HG03571 (cell line): ENCODE data around the gene AGBL5.

Experiments
- ATAC-seq: cut with Tn5 transposase; IDR thresholded peaks from one replicate; pipeline ENCODE4 v1.9.1; 2021; ENCODE audit not compliant: unreplicated experiment

Gene AGBL5

DNA sequence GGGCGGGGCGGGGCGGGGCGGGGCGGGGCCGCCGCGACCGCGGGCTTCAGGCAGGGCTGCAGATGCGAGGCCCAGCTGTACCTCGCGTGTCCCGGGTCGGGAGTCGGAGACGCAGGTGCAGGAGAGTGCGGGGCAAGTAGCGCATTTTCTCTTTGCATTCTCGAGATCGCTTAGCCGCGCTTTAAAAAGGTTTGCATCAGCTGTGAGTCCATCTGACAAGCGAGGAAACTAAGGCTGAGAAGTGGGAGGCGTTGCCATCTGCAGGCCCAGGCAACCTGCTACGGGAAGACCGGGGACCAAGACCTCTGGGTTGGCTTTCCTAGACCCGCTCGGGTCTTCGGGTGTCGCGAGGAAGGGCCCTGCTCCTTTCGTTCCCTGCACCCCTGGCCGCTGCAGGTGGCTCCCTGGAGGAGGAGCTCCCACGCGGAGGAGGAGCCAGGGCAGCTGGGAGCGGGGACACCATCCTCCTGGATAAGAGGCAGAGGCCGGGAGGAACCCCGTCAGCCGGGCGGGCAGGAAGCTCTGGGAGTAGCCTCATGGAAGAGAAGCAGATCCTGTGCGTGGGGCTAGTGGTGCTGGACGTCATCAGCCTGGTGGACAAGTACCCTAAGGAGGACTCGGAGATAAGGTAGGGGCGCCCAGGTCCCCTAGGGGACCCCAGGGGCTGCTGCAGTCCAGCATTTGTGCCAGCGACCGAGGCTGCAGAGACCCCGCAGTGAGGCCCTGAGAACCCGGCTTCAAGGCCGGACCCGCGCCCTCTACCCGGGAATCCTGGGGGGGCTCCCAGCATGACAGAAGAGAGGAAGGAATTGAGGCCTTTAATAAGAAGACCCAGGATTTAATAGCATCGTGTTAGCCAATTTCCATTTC lies 35.5 kb downstream of the AGBL5 start, which contains the start of gene KHK:
Gene KHK, plus strand, starts transcription at position 49 of the 870 bp plus-strand sequence. Its CDS starts 488 bp downstream, at position 537.
- no peak for ATAC-seq

- no peak for ATAC-seq
These were observed 36.4 kb downstream of the AGBL5 start for GRCh38 chr2:27087823-27088410.

- ATAC-seq: no peak
These were observed 37.2 kb downstream of the AGBL5 start for GRCh38 chr2:27088634-27089033.

DNA sequence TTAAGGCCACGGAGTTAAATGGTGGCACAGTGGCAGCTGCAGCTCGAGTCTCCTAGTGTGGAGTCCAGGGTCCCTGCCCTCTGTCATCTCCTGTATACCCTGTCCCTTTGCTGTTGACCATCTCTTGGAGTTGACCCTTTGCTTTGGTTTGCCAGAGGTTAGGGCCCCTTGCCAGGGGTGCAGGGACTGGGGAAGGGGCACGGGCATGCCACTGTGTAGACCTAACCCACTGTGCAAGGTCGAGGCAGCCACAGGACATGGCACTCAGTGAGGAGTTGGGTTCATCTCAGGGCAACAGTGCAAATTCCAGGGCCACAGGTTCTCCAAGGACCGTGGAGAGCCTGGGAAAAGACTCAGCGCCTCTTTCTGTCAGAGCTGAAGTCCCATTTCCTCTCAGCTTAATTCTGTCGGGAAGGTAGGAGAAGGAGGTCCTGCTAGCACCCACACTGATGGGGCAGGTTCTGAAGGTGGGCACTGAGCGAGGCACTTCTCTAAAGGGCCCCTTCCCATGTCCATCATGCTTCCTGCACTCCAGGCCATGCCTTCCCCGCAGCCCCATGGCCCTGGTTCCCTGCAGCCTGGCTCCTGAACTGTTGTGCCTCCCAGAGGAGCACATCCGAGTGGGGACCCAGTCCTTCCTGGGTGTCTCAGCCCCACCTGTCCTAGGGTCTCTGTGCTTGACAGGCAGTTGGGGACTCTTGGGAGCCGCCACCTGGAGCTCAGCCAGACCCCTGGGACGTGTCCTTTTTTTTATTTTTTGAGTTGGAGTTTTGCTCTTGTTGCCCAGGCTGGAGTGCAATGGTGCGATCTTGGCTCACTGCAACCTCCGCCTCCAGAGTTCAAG lies 37.9 kb downstream of the AGBL5 start:
- ATAC-seq: no peak

DNA sequence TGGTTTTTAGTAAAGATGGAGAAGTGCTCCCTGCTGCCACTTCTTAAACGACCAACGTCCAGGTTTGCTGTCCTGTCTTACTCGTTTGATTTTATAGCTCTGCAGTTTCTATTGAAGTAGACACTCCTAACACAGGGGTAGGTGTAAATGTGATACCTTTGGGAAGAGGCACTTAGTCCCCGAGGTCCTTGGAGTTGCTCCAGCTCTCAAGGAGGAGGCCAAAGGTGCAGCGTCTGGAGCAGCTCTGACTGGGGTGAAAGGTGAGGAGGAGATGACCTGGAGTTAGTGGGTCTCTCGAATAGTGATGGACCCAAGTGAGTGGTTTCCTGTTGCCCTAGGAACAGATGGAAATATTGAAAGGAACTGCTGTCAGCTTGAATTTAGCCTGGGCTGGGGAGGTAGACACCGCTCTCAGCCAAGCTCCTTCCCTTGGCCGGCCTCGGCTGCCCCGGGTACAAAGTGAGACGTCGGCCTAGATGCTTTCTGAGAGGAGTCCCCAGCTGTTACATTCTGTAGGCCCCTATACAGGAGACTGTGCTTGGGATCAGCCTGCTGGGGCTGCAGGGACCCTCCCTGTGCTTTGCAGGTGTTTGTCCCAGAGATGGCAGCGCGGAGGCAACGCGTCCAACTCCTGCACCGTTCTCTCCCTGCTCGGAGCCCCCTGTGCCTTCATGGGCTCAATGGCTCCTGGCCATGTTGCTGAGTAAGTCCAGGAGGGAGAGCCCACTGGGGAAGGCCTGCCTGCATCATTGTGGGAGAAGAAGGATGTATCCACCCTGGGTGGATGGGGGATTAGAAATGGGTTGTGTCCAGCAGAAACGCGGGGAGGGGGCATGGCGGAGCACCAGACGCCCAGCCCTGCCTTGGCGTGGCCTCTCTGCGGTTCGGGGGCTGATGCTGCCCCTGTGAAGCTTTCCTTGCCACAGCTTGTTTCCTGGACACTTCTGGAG lies 40.6 kb downstream of the AGBL5 start:
- ATAC-seq: no peak

DNA sequence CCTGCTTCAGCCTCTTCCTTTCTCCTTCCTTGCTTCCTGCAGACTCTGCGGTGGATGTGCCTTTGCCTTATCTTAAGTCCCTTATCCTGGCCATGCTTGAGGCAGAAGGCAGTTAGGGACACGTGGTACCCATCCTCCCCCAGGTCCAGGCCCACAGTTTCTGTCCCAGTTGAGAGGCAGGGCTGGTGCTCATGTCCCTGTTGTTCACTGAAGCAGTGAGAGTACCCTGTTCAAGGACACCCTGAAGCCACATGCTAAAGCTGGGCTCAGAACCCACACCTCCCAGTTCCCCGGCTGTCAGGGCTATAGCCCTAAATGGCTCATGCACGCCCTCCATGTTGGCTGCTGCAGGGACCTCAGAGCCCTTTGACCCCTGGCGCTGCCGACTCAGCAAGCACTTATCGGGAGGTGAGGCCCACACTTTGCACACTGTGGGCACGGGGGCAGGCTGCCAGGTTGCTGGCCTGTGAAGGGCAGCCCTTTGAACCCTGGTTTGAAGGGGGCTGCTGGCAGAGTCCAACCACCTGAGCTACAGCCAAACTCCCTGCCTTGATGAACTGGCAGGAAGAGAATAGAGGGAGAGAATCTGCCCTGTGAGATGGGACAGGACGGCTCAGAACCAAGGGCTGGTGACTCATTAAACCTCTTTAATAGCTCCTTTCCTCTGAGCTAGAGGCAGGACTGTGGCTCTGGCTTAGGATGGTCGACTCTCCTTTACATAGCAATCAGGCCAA lies 41.4 kb downstream of the AGBL5 start:
- no peak for ATAC-seq

DNA sequence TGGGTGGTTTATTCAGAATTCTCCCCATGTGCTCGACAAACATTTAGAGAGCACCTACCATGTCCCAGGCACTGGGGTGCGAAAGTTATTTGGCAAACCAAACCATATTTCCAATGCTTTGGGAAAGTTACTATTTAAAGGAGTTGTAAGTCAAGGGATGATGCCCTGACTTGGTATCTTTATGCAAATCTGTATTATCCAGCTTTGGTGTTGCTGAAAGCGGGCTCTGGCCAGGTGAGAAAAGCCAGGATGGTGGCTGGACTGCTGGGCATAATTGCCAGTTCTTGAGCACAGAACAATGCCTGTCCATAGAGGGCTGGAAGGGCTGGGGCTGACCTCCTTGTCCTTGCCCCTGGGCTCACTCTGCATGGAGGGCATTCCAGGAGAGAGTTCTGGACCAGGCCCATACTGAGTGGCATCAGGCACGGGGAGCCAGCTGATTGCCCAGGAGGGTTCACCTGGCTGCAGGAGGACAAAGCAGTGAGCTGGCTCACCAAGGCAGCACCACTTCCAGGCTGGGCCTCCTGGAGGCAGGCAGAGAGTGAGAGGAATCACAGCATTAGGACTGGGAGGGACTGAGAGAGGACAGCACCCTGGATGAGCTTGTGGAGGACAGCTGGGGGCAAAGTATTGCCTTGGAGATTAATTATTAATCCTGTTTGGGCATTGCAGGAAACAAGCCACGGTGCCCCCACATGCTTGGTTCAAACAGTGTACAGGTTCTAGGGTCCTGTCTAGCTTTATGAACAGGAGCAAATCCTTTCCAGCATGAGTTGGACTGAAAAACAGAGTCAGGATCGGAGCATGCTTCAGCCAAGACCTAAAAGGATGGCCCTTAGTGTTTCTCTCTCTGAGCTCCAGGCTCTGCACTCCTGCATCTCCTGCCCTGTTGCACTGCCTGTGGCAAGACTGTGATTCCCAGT lies 42.2 kb downstream of the AGBL5 start:
- ATAC-seq: no peak

DNA sequence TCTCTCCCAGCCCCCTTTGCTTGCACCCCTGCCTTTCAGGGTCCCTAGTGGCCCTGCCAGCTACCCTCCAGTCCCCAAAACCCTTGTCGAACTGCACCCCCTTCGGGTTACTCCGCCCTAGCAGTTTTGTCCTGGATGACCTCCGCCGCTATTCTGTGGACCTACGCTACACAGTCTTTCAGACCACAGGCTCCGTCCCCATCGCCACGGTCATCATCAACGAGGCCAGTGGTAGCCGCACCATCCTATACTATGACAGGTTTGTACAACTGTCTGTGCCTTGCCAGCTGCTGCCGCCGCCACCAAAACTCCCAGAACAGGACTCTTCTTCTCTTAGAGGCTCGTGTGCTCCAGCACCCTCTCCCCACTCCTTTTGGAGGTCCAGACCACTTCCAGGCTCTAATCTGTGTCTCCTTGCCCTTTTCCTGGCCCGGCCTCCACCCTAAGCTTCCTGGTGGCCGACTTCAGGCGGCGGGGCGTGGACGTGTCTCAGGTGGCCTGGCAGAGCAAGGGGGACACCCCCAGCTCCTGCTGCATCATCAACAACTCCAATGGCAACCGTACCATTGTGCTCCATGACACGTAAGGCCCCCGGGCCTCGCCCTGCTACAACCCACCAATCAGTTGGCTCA lies 43.0 kb downstream of the AGBL5 start:
- no peak for ATAC-seq

DNA sequence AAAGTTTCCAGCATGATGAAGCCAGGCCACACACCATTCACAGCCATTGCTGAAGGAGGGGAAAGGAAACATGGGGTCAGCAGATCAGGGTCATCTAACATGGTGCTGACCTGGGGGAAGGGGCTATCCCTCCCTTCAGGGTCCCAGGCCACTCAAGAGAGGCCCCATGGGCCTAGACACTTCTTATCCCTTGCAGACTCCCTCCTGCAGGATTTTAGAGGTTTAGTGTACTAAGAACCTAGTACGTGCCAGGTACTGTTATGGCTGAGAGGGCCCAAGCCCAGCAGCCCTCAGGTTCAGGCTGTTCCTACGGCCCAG lies 43.9 kb downstream of the AGBL5 start:
- no peak for ATAC-seq

- no peak for ATAC-seq
These were observed 44.5 kb downstream of the AGBL5 start for GRCh38 chr2:27095745-27096651.

DNA sequence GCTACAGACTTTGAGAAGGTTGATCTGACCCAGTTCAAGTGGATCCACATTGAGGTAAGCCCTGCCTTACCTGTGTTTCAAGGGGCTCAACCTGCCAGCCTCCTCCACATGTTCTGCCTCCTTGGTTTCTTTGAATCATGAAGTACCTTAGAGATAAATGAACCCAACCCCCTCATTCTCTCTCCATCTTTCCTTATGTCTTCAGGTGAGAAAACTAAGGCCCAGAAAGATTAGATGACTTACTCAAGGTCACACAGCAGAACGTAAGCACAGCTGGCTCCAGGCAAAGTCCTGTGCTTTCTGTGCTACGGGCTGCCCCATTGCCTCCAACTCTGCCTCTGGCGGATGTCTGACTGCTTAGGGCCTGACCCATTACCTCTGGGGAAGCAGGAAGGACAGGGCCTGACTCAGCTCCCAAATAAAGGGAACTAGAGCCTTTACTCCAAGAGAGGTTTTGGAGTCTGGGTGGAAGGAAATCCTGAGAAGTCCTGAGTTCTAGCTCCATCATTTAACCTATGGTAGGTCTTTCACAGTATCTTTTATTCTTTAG lies 45.4 kb downstream of the AGBL5 start:
- ATAC-seq: no peak

GRCh38 chr2:27097341-27097740 lies 45.9 kb downstream of the AGBL5 start:
- ATAC-seq: no peak

GRCh38 chr2:27099334-27099955 lies 48.0 kb downstream of the AGBL5 start:
- no peak for ATAC-seq

- ATAC-seq: no peak
These were observed 48.6 kb downstream of the AGBL5 start for GRCh38 chr2:27100036-27100435.

DNA sequence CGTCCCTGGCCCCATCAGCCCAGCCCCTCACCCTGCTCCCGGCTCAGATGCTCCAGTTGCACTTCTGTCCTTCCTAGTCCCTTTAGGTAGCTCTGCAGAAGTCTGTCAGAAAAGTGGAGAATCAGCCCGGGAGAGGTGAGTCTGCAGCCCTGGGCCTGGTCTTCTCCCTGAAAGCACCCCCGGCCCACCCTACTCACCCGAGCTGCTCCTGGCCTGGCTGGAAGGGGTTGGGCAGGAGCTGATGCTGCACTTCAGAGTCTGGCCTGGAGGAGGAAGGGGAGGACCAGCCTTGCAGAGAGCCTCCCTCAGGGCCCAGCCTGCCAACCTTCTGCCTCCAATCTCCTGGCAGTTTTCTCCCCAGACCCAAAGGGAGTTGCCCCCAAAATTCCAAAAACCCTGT lies 50.9 kb downstream of the AGBL5 start:
- ATAC-seq: no peak

DNA sequence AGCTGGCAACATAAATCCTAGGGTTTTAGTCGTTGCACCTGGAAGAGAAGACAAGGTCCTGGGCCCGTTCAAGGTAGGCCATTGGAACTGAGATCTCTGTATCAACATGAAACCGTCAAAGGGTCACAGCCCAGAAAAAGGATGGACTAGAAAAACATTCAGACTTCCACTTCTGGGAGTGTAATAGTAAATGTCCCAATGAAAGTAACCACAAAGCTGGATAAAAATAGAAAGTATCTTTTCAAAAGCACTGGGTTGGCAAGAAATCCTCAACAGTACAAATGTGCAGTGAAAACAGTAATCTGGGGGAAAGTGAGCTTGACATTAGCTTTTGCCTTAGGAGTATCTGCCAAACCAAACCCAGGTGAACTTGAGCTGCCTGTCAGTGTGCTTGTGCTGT lies 54.5 kb downstream of the AGBL5 start:
- no peak for ATAC-seq

- ATAC-seq: no peak
These were observed 56.8 kb downstream of the AGBL5 start for GRCh38 chr2:27108221-27108620.
